Chondrocyte (in vitro differentiated cells): ENCODE data around the gene FCHO1. TPM values are rescaled to one million over a fixed set of nuclear protein-coding genes. Genes with fewer than 3 reads are reported as not detected.
A peak's percentile ranks its signal among the peaks of the same experiment; 100 is the strongest.

Experiments
- DNase-seq: peaks from one replicate; pipeline ENCODE4 v3.0.0; 2021; ENCODE audit warnings: mixed read lengths, low spot score
- H3K27ac Mint-ChIP-seq: one replicate; pipeline ENCODE4 v1.8.0; 2021; ENCODE audit warnings: mild to moderate bottlenecking, moderate library complexity, mixed read lengths; ENCODE audit not compliant: unreplicated experiment
- H3K27me3 Mint-ChIP-seq: 2 replicates; pipeline ENCODE4 v1.8.0; 2021; ENCODE audit warnings: low read depth, mixed read lengths
- H3K36me3 Mint-ChIP-seq: 2 replicates; pipeline ENCODE4 v1.8.0; 2021; ENCODE audit warnings: low read depth, mixed read lengths
- H3K4me1 Mint-ChIP-seq: 2 replicates; pipeline ENCODE4 v1.8.0; 2021; ENCODE audit warnings: low read depth, mild to moderate bottlenecking, mixed read lengths
- H3K4me3 Mint-ChIP-seq: one replicate; pipeline ENCODE4 v1.8.0; 2021; ENCODE audit warnings: mild to moderate bottlenecking, moderate library complexity, mixed read lengths; ENCODE audit not compliant: unreplicated experiment
- H3K9me3 Mint-ChIP-seq: 2 replicates; pipeline ENCODE4 v1.8.0; 2021; ENCODE audit warnings: low read depth, mixed read lengths
- CTCF ChIP-seq: fragments of 200-600 bp; sonication (generic); IDR thresholded peaks from 2 replicates; pipeline ENCODE4 v1.5.0; 2021; ENCODE audit warnings: antibody characterized with exemption, mild to moderate bottlenecking, moderate library complexity
- total RNA-seq: library from RNA; stranded (reverse); gene quantifications from 3 replicates; pipeline ENCODE4 v1.2.1, GENCODE V29; 2021

FCHO1 gene
- total RNA-seq, 1 donor from 2014 or later, result 0.70 TPM

- Mint-ChIP-seq H3K4me1 (peaks cover 3% of the 10 kb centered on the region), H3K9me3 (no peaks in the 10 kb centered on the region), H3K36me3 (no peaks in the 10 kb centered on the region), H3K27ac (no peak overlapping the region), H3K4me3 (no peak overlapping the region), H3K27me3 (peaks cover 8% of the 10 kb centered on the region)
- TF ChIP-seq CTCF, result peak; percentile 88
- no peak for DNase-seq
These were observed 33.1 kb downstream of the FCHO1 start for GRCh38 chr19:17784201-17785008.

GRCh38 chr19:17787274-17787913, 36.1 kb downstream of the FCHO1 start:
- peaks cover 8% of the 10 kb centered on the region for H3K27me3 Mint-ChIP-seq
- no peak for DNase-seq
- peaks cover 2% of the 10 kb centered on the region for H3K4me1 Mint-ChIP-seq
- TF ChIP-seq CTCF, result no peak
- no peak overlapping the region for H3K4me3 Mint-ChIP-seq
- no peaks in the 10 kb centered on the region for H3K36me3 Mint-ChIP-seq
- H3K9me3 Mint-ChIP-seq, result no peaks in the 10 kb centered on the region
- no peak overlapping the region for H3K27ac Mint-ChIP-seq

GRCh38 chr19:17788632-17789031, 37.4 kb downstream of the FCHO1 start:
- H3K27me3 Mint-ChIP-seq, result peaks cover 10% of the 10 kb centered on the region
- H3K27ac Mint-ChIP-seq, result no peak overlapping the region
- no peak for DNase-seq
- no peaks in the 10 kb centered on the region for H3K9me3 Mint-ChIP-seq
- TF ChIP-seq CTCF, result no peak
- no peak overlapping the region for H3K4me3 Mint-ChIP-seq
- H3K4me1 Mint-ChIP-seq, result peaks cover 2% of the 10 kb centered on the region
- H3K36me3 Mint-ChIP-seq, result no peaks in the 10 kb centered on the region

- no peak for TF ChIP-seq CTCF
- H3K4me1 Mint-ChIP-seq, result peaks cover 5% of the 10 kb centered on the region
- peaks cover 24% of the 10 kb centered on the region for H3K27me3 Mint-ChIP-seq
- no peak overlapping the region for H3K4me3 Mint-ChIP-seq
- no peaks in the 10 kb centered on the region for H3K9me3 Mint-ChIP-seq
- no peaks in the 10 kb centered on the region for H3K36me3 Mint-ChIP-seq
- DNase-seq, result no peak
- H3K27ac Mint-ChIP-seq, result no peak overlapping the region
These were observed 38.9 kb downstream of the FCHO1 start for GRCh38 chr19:17790059-17790780.

GRCh38 chr19:17794412-17794730, 43.1 kb downstream of the FCHO1 start:
- peaks cover 5% of the 10 kb centered on the region for H3K4me1 Mint-ChIP-seq
- DNase-seq, result no peak
- H3K27me3 Mint-ChIP-seq, result peaks cover 29% of the 10 kb centered on the region
- no peaks in the 10 kb centered on the region for H3K9me3 Mint-ChIP-seq
- no peak overlapping the region for H3K27ac Mint-ChIP-seq
- peak; percentile 18 for TF ChIP-seq CTCF
- H3K36me3 Mint-ChIP-seq, result no peaks in the 10 kb centered on the region
- H3K4me3 Mint-ChIP-seq, result no peak overlapping the region
